GM12874 (cell line): Measurements from ENCODE around the gene CSNK2A3.

Source experiments
- TF ChIP-seq, protein P1 (sequence below): IDR thresholded peaks from 2 replicates; pipeline ENCODE4 v1.5.1; 2011; ENCODE audit warnings: low read depth, mild to moderate bottlenecking, control low read depth, low read length, moderate library complexity; ENCODE audit not compliant: insufficient read depth

Gene CSNK2A3

DNA sequence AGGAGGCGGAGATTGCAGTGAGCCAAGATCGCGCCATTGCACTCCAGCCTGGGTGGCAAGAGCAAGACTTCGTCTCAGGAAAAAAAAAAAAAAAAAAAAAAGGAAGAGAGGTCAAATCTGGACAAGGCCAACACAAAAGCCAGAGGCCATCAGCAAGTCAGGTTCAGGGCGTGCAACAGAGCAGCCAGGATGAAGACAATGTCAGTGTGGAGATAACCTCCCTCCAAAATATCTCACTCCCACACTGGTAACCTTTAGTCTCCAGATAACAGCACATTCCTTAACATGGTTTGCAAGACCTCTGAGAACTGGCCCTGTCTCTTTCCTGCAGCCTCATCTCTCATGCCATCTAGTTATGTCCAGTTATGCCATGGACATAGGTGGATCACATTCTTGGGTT is 4.7 kb downstream of the CSNK2A3 start:
- TF ChIP-seq, protein P1, sequence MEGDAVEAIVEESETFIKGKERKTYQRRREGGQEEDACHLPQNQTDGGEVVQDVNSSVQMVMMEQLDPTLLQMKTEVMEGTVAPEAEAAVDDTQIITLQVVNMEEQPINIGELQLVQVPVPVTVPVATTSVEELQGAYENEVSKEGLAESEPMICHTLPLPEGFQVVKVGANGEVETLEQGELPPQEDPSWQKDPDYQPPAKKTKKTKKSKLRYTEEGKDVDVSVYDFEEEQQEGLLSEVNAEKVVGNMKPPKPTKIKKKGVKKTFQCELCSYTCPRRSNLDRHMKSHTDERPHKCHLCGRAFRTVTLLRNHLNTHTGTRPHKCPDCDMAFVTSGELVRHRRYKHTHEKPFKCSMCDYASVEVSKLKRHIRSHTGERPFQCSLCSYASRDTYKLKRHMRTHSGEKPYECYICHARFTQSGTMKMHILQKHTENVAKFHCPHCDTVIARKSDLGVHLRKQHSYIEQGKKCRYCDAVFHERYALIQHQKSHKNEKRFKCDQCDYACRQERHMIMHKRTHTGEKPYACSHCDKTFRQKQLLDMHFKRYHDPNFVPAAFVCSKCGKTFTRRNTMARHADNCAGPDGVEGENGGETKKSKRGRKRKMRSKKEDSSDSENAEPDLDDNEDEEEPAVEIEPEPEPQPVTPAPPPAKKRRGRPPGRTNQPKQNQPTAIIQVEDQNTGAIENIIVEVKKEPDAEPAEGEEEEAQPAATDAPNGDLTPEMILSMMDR, result no peak

DNA sequence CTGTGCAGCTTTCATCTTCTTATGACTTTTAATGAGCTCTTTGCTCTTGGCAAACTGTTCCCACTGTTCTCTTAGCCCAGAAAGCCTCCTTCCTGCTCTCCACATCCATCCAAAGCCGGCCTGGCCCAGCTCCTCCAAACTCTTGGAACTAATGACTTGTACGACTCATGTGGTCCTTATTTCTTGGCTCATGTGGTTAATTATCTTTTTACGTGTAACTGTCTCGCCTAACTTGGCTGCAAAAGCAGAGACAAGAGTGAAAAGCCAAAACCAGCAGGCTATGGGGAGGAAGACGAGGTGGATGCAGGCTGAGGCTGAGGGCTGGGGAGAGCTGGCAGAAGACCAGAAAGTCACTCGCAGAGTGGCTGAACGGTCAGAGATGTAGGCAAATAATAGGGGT is 5.5 kb downstream of the CSNK2A3 start:
- TF ChIP-seq, protein P1, result no peak

DNA sequence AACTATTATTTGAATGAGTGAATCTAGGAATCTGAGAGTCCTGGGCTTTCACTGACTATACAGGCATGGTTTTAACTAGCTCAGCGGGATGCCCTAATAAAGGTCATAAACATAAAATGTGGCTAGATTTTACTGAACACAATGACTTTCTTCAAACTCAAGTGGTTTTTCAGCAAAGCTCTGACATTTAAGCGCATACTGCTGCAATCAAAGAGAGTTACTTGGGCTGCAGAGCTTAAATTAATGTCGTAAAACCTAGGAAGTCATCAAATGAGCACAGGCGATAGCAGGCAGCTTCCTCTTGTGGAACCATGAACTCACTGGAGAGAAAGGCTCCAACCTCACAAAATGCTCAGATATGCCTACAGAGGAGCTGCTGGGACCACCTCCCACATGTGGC is 6.7 kb downstream of the CSNK2A3 start:
- TF ChIP-seq, protein P1, result no peak

DNA sequence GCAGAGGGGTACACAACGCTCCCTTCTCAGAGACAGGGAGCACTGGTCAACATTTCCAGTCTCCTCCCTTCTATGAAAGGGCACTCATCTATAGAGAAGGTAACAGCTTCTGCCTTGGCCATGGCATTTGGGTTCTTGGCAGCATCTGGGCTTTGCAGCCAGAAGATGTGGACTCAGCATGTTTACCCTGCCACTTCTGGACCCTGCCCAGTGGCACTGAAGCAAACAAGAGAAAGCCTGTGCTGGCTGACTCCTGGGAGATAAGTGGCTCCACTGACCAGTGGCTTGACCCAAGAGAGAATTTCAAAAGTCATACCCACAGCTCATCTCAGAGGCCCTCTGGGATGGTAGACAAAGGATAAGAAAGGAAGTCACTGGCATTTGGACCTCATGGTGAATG is 8.0 kb downstream of the CSNK2A3 start:
- TF ChIP-seq, protein P1, result no peak

DNA sequence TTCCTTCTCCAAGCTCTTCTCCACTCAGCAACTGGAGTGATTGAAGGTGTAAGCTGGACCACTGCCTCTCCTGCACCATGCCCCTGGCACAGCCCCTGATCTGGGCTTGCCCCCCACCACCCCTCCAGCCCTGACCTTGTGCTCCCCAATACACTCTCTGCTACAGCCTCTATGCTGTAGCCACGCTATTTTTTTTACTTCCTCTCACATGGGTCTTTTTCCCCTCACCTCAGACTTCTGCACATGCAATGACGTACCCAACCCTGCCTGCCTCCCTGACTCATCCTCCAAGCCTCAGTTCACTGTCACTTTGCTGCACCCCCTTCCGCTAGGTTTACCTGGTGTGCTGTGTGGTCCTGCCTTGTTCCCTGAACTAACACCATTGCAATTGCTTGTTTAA is 9.0 kb downstream of the CSNK2A3 start:
- TF ChIP-seq, protein P1, result no peak

DNA sequence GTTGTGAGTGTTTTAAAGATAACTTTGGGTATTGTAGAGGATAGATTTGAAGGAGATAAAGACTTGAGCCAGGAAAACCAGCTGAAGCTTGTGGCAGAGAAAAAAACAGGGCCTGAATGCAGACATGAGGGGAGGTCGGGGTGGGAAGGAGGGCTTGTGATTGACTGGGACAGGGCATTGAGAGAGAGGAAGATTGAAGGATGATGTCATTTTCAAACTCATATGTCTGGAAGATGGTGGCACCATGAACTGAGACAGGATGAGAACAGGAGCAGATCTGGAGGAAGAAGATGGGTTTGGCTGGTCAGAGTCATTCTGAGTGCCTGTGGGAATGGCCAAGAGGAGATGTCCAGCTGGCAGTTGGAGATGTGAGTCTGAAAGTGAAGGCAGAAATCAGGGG is 14.7 kb downstream of the CSNK2A3 start:
- TF ChIP-seq, protein P1, result no peak

DNA sequence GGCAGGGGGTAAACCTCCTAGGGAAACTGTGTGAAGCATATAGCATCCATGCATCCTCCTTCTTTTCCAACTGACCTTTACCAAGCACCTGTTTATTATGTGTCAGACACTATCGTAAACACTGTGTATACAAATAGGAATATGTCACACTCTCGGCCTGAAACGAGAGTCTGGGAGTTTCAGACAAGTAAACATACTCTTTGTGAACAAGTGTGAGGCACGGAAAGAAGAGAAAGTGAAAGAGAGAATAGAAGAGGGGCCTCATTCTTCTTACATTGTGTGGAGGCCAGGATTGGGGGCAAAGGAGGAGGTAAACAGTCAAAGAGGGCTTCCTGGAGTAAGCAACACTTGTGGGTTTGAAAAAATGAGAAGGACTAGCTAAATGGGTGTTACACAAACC is 16.4 kb downstream of the CSNK2A3 start:
- TF ChIP-seq, protein P1, result no peak

DNA sequence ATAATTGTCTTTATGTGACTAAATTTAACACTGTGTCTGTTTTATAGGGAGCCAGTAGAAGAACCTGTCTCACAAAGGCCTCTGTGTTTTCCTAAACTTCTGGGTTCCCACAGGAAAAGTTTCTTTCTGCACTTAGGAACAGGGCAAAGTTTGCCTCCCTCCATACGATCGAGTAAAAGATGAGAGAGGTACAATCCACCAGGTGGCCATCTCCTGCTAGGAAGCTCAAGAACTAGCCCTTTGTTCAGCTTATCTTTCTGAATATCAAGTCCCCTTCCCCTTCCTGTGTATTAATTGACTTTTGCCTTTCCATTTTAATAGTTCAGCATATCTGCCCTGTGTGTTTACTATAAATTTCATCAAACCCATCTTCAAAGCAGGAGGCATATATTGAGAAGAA is 18.0 kb downstream of the CSNK2A3 start:
- TF ChIP-seq, protein P1, result no peak
